PC-3 (cell line): ENCODE data around the gene SOX18.

Source experiments
- CTCF ChIP-seq: fragments of 300-600 bp; sonication (generic); conservative IDR thresholded peaks from 2 replicates; pipeline ENCODE4 v1.5.1; 2017; ENCODE audit warnings: antibody characterized with exemption, low read depth, mild to moderate bottlenecking, low read length
- EZH2 ChIP-seq: fragments of 300-600 bp; sonication (generic); IDR thresholded peaks from one replicate; pipeline ENCODE4 v1.6.1; 2017; ENCODE audit warnings: antibody characterized with exemption, mild to moderate bottlenecking, low read length; ENCODE audit not compliant: unreplicated experiment
- EZH2phosphoT487 ChIP-seq: fragments of 300-600 bp; sonication (generic); IDR thresholded peaks from 2 replicates; pipeline ENCODE4 v1.6.1; 2018; ENCODE audit warnings: mild to moderate bottlenecking, antibody characterized with exemption, low read length, borderline replicate concordance

DNA sequence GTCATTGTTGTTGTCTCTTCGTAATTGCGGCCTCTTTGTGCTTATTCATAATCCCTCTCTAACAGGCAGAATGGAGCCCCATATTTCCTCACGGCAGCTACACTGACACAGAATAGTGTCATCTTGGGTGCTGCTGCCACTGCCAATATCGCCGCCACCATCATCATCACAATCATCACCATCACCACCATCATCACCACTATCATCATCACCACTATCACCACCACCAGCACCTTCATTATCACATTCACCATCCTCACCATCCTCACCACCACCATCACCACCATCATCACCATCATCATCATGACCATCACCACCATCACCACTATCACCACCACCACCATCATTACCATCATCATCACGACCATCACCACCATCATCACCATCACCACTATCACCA lies 47.1 kb upstream of the SOX18 start:
- TF ChIP-seq EZH2, result no peak
- TF ChIP-seq CTCF, result no peak
- TF ChIP-seq EZH2phosphoT487, result no peak
